Activated CD4-positive, alpha-beta T cell treated with anti-CD3 and anti-CD28 coated beads, Interleukin-10, Interleukin-2, amounts not matched to agents 100 ng/mL and 50 ng/mL, durations not matched to agents 16 hours and 8 hours (primary cell): ENCODE data around the gene KRT36.

Experiments
- DNase-seq: peaks from one replicate; pipeline ENCODE4 v3.0.0-alpha.2; 2020

The KRT36 gene

DNA sequence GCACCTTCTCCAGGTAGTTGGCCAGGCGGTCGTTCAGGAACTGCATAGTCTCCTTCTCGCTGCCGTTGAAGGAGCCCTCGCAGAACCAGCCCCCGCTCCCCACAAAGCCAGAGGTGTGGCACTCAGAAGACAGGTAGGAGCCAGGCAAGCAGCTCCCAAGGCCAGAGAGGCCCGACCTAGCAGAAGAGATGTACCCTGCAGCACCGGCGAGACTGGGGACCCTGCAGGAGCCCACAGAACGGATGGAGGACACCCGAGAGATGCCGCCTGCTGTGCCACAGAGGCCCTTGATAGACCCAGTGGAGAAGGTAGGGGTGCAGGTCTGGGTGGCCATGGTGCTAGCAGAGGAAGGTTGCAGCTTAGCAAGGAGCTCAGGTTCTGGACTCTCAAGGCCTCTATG is at the start of gene KRT36:
TSS of gene KRT36 (minus strand) at position 380 of the 400 bp plus-strand sequence. CDS start at position 334, 46 bp downstream.
- DNase-seq: no peak

DNA sequence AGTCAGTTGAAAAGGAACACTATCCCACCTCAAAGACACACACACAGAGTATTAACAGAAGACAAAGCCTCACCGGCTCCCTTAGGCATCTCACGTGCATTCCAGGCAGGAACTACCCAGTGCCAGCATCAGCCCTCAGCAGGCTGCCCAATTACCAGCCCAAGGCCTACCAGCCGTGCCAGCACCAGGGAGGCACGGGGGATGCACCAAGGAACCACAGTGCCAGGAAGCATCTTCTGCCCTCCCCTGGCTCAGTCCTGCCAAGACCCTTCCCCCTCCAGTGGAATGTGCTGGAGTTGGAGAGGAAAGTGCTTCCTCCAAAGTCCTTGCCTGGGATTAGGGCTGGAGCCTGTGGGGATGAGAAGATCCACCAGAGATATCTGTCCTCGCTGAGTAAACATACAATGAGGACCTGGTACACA is 49.4 kb upstream of the KRT36 start:
- DNase-seq: no peak

DNA sequence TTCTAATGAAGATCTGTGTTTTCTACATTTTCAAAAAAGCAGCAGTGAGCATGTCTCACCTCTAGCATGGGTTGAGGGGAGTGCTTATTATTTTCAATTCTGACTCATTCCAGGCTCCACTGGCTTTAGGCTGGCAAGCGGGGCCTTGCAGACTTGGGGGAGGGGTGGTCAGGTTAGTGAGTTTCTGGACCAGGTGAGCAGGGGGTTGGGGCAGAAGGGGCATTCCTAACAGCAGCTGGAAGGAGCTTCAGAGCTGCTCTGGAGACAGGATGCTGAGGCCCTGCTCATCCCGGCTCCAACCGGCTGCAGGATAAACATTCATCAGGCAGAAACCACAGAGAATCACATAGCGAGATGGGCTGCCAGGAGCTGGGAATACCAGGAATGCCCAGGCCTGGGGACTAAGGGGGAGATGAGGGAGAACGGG is 48.9 kb upstream of the KRT36 start:
- no peak for DNase-seq

DNA sequence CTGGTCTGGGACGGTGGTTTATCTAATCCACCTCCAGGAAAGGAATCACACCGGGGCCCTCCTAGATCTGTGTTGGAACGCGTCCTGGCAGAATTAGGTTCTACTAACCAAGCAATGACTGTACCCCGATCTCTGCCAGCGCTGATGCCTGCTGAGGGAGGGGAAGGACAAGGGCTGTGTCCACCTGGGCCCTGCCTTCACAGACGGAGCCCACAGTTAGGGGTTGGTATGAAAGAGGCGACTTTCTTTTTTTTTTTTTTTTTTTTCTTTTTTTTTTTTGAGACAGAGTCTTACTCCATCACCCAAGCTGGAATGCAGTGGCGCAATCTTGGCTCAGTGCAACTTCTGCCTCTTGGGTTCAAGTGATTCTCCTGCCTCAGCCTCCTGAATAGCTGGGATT is 48.3 kb upstream of the KRT36 start:
- DNase-seq: no peak

DNA sequence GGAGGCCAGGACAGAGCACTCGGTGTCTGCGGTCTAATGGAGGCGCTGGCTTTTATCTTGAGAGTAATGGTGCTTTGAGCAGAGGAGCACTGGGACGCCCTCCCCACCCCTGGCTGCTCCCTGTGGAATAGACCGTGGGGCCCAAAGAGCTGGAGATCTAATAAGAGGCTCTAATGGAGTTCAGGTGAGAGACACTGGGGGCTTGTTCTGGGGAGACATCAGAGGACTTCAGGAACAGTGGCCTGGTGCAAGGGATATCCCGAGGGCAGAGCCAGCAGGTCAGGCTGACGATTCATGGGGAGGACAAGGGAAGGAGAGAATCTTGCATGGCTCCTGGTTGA is 47.9 kb upstream of the KRT36 start:
- DNase-seq: no peak

DNA sequence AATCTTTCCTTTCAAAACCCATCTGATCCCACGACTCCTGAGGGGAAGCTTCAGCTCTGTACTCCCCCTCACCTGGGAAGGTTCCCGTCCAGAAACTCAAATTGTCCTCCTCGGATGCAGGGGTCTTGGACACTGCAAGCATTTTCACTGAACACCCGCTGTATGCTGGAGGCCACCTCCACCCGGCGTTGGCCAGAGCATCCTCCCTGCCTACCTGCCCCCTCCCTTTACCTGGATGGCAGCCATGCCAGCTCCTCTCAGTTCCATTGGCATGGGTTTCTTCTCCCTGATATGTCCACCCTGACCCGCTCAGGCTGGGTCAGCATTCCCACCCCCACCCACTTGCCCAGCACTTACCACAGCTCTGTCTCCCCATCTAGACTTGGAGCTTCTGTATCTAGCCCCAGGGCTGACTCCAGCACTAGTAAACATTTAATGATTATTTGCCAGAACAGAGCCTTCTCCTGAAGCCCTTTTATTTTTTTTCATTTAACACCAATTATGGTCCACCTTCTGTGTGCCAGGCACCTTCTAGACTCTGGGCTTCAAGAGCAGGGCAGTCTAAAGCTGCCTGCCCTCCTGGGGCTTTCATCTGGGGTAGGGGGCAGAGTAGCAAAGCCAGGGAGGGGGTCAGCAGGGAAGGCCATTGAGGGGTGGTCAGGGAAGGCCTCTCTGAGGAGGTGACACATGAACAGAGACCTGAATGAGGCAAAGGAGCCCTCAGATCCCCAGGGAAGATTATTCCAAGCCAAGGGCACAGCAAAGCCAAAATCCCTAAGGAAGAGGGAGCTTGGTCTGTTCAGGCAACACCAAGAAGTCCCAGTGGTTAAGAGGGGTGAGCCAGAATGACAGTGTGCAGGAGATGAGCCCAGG is 47.3 kb upstream of the KRT36 start:
- DNase-seq: no peak

DNA sequence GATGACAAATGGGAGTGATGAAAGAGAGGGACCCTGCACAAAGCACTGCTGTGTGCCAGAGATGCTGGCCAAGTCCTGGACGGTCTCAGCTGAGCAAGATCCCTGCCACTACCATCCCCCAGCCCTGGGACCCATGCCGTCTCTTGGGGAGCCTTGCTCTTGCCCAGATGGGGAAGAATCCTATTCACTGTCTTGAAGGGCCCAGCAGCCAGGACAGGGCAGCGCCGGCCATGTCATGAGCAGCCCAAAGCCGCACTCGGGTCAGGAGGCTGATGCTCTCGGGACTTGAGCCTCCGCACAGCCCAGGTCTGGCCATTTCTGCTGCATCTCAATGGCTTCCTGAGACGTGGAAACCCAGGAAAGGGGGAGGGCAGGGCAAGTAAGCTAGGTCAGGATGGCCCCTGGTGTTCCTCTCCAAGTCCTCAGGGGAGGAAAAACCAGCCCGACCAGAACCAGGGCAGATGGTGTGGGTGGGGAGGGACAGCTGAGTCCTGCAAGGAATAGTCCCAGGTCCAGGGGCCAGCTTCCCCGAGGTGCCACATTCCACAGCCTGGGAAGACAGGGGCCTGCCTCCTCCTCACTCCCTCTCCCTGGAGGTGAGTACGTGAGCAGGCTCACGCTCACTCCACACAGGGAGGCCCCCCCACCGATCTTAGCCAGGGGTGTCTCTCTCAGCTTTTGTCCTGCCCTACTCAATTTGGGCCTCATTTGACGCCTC is 46.2 kb upstream of the KRT36 start:
- no peak for DNase-seq

DNA sequence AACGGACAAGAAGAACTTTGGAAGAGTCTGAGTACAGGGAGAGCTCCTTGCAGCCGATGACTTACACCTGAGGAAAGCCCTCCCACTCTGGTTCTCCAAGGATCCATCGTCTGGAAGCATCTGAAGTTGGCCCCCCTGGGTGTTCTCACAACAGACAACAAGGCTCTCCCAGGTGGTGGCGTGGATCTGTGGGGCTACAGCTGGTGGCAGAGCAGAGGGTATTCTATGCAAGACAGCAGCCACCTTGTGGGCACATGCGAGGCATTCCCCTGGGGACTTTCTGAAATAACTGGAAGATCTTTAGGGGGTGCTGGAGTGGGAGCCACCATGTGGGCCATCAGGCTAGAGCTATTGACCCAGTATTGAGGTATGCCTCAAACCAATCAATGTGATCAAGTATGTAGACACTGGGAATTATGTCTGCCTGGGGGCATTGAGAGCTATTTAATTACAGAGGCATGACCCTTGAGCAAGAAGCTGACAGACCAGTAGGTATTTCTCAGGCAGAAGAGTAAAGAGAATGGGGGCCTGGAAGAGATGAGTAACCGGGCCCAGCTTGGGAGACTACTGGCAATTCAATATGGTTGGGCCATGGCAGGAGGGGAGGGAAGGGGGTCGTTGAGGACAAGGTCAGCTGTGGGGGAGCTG is 45.3 kb upstream of the KRT36 start:
- no peak for DNase-seq

DNA sequence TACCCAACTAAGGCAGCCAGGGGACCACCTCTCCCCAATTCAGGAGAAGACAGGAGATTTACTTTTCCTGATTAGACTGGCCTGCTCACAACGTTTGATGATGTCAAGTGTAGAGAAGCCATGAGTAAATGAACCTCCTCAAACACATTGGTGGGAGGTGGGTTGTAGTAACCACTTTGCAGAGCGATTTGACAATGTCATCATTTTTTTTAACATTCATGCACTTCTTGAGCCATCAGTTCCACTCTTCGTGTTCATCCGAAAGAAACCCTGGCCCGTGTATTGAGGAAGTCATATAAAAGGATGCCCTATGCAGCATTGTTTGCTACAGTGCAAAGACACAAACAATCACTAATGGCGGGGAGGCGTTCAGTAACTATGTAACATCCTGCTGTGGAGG is 43.9 kb upstream of the KRT36 start:
- DNase-seq: no peak

DNA sequence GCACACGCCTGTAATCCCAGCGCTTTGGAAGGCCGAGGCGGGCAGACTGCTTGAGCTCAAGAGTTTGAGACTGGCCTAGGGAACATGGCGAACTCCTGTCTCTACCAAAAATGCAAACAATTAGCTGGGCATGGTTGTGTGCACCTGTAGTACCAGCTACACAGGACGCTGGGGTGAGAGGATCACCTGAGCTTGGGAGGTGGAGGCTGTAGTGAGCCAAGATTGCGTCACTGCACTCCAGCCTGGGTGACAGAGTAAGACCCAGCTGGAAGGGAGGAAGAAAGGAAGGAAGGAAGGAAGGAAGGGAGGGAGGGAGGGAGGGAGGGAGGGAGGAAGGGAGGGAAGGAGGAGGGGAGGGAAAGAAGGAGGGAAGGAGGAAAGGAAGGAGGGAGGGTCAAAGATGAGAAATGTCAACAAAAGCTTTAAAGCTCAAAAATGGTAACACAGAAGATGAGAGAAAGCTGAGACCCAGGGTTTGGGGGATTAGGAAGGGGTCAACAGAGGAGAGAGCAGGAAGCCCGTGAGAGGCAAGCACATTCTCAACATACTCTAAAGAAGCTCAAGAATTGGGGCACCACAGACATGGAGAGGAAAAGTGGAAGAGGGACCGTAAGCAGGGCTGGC is 43.3 kb upstream of the KRT36 start:
- no peak for DNase-seq

DNA sequence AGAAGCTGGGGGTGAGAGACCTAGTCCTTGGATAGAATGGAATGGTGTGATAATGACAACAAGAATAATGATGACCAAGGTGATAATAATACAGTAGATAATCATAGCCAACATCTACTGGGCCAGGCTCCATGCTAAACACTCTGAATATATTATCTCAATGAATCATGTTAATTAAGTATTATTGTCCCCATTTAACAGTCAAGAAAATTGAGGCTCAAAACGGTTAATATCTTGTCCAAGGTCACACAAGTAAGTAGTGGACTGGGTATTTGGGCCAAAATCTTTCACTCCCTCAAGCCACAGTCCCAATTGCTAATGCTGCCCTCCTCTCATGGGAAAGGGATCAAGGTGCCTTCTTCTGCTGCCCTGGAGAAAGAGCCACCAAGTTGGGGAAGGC is 42.3 kb upstream of the KRT36 start:
- DNase-seq: no peak

DNA sequence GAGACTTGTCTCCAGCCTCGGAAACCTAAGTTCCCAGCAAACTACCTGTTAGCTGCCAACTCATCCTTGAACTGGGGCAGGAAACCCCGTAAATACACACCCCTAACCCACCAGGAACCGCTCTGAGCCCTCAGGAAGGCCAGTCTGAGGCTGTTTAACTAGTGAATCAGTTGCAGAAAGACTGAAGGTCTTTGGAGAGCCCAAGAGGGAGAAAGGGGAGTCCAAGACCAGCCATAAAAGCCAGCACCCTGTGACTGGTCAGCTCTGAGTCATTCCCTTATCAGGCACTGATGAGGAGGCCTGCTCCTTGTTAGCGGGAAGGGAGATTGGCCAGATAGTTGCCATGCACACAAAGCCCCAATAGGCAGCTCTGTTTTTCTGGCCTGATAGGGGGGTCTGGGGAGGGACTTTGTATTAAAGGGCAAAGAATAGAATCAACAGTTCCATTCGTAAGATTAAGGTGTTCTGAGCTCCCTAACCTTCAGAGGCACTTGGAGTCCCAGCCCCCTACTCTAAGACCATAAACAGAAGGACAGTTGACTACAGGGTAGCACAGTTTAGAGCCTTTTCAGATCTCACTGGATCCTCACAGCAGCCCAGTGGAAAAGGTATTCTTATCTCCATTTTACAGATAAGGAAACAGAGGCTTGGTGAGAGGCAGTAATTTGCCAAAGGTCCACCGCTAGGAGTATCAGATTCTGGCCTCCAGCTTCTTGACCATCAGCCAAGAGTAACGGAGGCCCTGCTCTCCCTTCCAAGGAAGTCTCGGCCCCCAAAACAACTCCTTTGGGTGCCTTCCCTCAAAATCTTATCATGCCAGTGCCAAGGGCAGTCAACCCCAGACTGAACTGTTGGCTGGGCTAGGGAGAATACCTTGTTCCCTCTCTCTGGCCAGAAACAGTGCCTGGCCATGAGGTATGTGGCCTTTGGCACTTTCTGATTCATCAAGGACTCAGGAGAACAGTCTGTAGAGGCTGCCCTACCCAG is 40.6 kb upstream of the KRT36 start:
- DNase-seq: no peak

DNA sequence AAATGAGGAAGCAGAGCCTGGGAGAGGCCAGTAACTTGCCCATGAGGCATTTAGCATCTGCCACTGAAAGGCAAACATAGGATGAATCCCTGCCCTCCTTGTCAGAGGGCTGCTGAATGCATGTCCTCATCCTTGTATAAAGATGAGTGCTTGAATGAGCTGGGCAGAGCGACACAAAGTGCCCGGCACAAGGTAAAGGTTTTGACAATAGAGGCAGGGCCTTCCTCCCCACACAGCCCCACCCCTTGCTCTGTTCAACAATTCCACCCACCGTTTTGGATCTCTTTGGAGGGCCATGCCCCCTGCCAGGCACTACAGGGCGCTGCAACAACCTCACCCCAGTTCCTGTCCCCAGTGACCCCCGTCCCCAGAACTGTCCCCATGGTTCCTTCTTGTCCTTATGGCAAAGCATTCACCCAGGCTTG is 39.8 kb upstream of the KRT36 start:
- no peak for DNase-seq

DNA sequence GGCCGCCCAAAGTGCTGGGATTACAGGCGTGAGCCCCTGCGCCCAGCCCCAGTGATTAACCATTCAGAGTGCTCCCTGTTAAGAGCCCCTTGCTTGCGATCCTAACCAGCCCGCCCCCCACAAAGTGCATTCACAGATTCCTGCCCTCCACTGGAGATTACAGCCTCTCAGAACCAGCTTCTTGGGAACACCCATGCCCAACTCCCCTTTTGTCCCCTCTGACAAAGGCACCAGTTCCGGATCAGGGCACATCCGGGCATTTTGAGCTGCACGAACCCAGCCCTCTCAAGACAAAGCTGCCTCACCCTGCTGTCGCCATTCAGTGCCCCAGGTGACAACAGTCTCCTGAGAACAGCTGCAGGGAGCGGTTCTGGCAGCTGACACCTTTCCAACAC is 39.2 kb upstream of the KRT36 start:
- no peak for DNase-seq

DNA sequence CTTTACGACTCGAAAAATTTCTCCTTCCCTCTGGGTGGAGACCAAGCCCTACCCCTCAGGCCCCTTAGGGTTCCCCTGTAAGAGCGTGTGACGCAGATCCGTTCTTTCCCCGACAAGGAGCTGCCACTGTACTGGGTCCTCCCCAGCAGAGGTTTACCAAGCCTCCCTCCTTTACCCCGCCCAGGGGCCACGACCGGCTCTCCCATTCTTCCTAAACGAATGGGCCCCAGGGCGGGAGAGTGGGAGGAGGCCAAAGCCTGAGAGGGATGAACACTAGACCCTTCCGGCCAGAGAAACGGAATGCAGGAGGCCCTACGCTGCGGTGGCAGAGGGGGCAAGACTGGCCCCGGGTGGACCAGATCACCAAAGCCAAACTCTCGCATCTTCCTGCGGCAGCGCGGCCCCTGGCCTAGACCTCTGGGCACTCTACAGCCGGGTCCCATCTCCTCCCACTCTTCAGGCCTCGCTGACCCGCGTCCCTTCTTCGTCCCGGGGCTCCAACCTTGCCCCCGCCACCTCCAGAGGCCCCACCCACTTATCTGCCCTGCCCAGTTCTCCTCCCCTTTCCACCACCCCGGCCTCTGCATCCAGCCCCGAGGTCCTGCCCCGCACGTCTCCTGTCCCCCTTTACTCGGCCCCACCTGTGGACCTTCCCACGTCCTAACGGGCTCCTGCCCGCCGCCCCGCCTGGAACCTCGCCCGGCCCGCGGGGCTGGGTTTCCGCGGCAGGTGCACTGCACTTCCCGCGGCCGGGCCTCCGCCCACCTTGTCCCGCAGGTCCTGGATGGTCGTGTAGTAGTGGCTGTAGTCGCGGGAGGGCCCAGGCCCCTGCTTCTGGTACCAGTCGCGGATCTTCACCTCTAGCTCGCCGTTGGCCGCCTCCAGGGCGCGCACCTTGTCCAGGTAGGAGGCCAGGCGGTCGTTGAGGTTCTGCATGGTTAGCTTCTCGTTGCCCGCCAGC is 37.6 kb upstream of the KRT36 start:
- DNase-seq: no peak

DNA sequence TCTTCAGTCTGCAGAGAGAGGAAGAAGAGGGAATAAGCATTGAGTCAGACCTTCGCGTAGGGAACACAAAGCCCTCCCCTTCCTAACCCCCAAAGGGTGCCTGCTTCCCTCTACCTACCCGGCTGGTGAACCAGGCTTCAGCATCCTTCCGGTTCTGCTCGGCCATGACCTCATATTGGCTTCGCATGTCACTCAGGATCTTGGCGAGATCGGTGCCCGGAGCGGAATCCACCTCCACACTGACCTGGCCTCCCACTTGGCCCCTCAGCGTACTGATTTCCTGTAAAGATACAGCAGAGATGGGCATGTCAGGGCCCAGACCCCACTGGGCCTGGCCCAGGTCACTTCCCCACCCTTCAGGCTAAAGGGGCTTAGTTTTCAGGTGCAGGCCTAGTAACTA is 34.6 kb upstream of the KRT36 start:
- DNase-seq: no peak

DNA sequence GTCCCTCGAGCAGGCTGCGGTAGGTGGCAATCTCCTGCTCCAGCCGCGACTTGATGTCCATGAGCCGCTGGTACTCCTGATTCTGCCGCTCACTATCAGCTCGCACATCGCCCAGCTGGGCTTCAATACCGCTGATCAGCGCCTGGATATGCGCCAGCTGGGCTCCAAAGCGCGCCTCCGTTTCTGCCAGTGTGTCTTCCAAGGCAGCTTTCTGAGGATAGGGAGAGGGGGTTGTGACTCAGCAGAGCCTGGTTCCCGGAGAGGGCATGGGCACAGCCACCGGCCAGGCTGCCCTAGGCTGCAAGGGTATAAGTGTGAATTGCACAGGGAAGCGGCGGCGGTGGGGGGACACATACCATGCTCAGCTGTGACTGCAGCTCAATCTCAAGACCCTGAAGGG is 34.1 kb upstream of the KRT36 start:
- no peak for DNase-seq

DNA sequence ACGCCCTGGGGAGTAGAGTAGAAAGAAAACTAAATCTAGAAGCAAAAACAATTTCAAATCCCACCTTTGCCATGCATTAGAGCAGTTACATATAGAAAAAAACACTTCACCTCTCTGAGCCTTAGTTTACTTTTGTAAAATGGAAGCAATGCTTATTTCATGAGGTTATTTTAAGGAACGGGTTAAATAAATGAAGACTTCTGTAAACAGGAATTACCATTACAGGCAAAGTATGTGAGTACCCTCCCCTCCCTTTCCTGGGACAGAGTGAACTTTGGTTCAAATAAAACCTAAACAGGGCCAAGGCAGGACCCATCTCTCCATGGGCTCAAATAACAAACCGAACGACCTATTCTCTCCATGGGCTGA is 33.5 kb upstream of the KRT36 start:
- no peak for DNase-seq

DNA sequence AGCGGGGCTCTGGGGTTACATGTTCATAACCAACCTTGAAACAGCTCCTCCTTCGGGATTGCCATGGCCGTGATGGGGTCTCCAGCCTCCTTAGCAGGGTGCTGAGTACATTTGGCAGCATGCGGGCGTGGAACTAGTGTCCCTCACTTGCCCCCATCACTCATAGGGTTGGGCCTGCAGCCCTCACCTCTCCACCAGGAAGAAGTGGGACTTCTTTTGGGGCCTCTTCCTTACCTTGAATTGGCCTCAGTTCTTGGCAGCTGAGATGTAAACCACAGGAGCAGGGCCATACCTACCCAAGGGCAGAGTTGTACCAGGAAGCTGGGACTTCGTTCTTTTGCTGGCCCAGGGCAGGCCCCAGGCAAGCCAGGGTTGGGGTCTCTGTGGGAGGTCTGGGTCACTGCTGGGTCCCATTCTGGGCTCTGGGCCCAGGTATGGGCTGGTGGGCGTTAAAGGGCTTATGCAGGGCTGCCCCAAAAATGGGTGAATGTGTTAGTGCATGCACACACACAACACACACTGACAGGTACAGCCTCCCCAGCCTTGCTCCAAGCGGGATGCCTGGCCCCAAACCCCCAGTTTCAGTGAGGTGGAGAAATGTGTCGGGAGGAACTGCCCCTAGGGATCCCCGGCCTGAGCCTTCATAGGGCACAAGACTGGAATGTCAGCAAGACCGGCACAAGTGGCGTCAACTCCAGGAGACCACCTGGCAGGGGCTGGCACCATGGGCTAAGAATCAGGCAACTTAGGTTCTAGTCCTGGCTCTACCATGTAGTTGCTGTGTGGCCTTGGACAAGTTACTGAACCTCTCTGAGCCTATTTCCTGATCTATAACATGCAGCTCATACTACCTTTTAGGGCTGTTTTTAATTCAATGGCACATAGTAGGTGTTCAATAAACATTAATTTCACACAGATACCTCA is 32.9 kb upstream of the KRT36 start:
- DNase-seq: no peak
